HEK293 (cell line): ENCODE data around the gene PIP5KL1.

Experiments used
- ELK4 ChIP-seq: IDR thresholded peaks from 2 replicates; pipeline ENCODE4 v1.6.1; 2011; ENCODE audit warnings: mild to moderate bottlenecking, low read depth, low read length, borderline replicate concordance
- GLI2 ChIP-seq: fragments of 450-650 bp; formaldehyde crosslinking; IDR thresholded peaks from 2 replicates; pipeline ENCODE4; 2017; ENCODE audit warnings: missing biosample characterization, missing genetic modification characterization, low read depth, borderline replicate concordance
- IKZF3 ChIP-seq: fragments of 450-650 bp; IDR thresholded peaks from 2 replicates; pipeline ENCODE4 v1.5.0; 2018; ENCODE audit warnings: missing biosample characterization, mild to moderate bottlenecking, missing genetic modification characterization, moderate library complexity
- KLF10 ChIP-seq: fragments of 450-650 bp; IDR thresholded peaks from 2 replicates; pipeline ENCODE4 v1.5.1; 2018; ENCODE audit warnings: missing biosample characterization, mild to moderate bottlenecking, missing genetic modification characterization
- KLF7 ChIP-seq: fragments of 450-650 bp; formaldehyde crosslinking; IDR thresholded peaks from 2 replicates; pipeline ENCODE4 v1.5.1; 2016; ENCODE audit warnings: missing biosample characterization, missing genetic modification characterization, borderline replicate concordance
- PRDM6 ChIP-seq: fragments of 450-650 bp; formaldehyde crosslinking; IDR thresholded peaks from 2 replicates; pipeline ENCODE4 v1.5.1; 2017; ENCODE audit warnings: missing biosample characterization, missing genetic modification characterization
- YY2 ChIP-seq: fragments of 450-650 bp; formaldehyde crosslinking; IDR thresholded peaks from 2 replicates; pipeline ENCODE4 v1.5.1; 2016; ENCODE audit warnings: missing biosample characterization, missing genetic modification characterization
- ZBTB17 ChIP-seq: fragments of 450-650 bp; formaldehyde crosslinking; IDR thresholded peaks from 2 replicates; pipeline ENCODE4 v1.5.1; 2016; ENCODE audit warnings: missing biosample characterization, missing genetic modification characterization
- ZBTB48 ChIP-seq: fragments of 450-650 bp; formaldehyde crosslinking; IDR thresholded peaks from 2 replicates; pipeline ENCODE4 v1.5.1; 2016; ENCODE audit warnings: missing biosample characterization, missing genetic modification characterization
- ZBTB8A ChIP-seq: fragments of 450-650 bp; formaldehyde crosslinking; IDR thresholded peaks from 2 replicates; pipeline ENCODE4 v1.5.1; 2016; ENCODE audit warnings: missing biosample characterization, missing genetic modification characterization
- ZEB2 ChIP-seq: fragments of 450-650 bp; formaldehyde crosslinking; IDR thresholded peaks from 2 replicates; pipeline ENCODE4 v1.5.1; 2016; ENCODE audit warnings: missing biosample characterization, missing genetic modification characterization
- ZFP3 ChIP-seq: fragments of 450-650 bp; formaldehyde crosslinking; IDR thresholded peaks from 2 replicates; pipeline ENCODE4 v1.5.1; 2016; ENCODE audit warnings: low read depth, missing biosample characterization, missing genetic modification characterization
- ZFP37 ChIP-seq: fragments of 450-650 bp; formaldehyde crosslinking; IDR thresholded peaks from 2 replicates; pipeline ENCODE4 v1.5.1; 2016; ENCODE audit warnings: missing biosample characterization, missing genetic modification characterization
- ZNF112 ChIP-seq: fragments of 450-650 bp; formaldehyde crosslinking; IDR thresholded peaks from 2 replicates; pipeline ENCODE4 v1.5.0; 2017; ENCODE audit warnings: missing biosample characterization, missing genetic modification characterization
- ZNF133 ChIP-seq: fragments of 450-650 bp; formaldehyde crosslinking; IDR thresholded peaks from 2 replicates; pipeline ENCODE4 v1.5.1; 2016; ENCODE audit warnings: missing biosample characterization, missing genetic modification characterization
- ZNF157 ChIP-seq: fragments of 450-650 bp; formaldehyde crosslinking; IDR thresholded peaks from 2 replicates; pipeline ENCODE4 v1.5.1; 2016; ENCODE audit warnings: missing biosample characterization, missing genetic modification characterization
- ZNF18 ChIP-seq: fragments of 450-650 bp; formaldehyde crosslinking; IDR thresholded peaks from 2 replicates; pipeline ENCODE4 v1.5.1; 2016; ENCODE audit warnings: missing biosample characterization, missing genetic modification characterization
- ZNF223 ChIP-seq: fragments of 450-650 bp; formaldehyde crosslinking; IDR thresholded peaks from 2 replicates; pipeline ENCODE4 v1.5.1; 2016; ENCODE audit warnings: missing biosample characterization, missing genetic modification characterization
- ZNF248 ChIP-seq: fragments of 450-650 bp; formaldehyde crosslinking; IDR thresholded peaks from 2 replicates; pipeline ENCODE4 v1.5.1; 2017; ENCODE audit warnings: missing biosample characterization, missing genetic modification characterization
- ZNF311 ChIP-seq: fragments of 450-650 bp; formaldehyde crosslinking; IDR thresholded peaks from 2 replicates; pipeline ENCODE4 v1.5.1; 2017; ENCODE audit warnings: missing biosample characterization, missing genetic modification characterization, borderline replicate concordance
- ZNF416 ChIP-seq: fragments of 450-650 bp; formaldehyde crosslinking; IDR thresholded peaks from 2 replicates; pipeline ENCODE4 v1.5.1; 2016; ENCODE audit warnings: missing biosample characterization, missing genetic modification characterization
- ZNF423 ChIP-seq: fragments of 450-650 bp; formaldehyde crosslinking; IDR thresholded peaks from 2 replicates; pipeline ENCODE4 v1.5.1; 2016; ENCODE audit warnings: missing biosample characterization, missing genetic modification characterization
- ZNF449 ChIP-seq: fragments of 450-650 bp; formaldehyde crosslinking; IDR thresholded peaks from 2 replicates; pipeline ENCODE4 v1.5.1; 2017; ENCODE audit warnings: missing biosample characterization, mild to moderate bottlenecking, missing genetic modification characterization, moderate library complexity
- ZNF510 ChIP-seq: fragments of 450-650 bp; formaldehyde crosslinking; IDR thresholded peaks from 2 replicates; pipeline ENCODE4 v1.5.1; 2018; ENCODE audit warnings: mild to moderate bottlenecking, missing genetic modification characterization, missing biosample characterization; ENCODE audit not compliant: insufficient replicate concordance
- ZNF530 ChIP-seq: fragments of 450-650 bp; formaldehyde crosslinking; IDR thresholded peaks from 2 replicates; pipeline ENCODE4 v1.5.1; 2016; ENCODE audit warnings: low read depth, missing biosample characterization, missing genetic modification characterization
- ZNF561 ChIP-seq: fragments of 450-650 bp; IDR thresholded peaks from 2 replicates; pipeline ENCODE4 v1.5.1; 2018; ENCODE audit warnings: missing biosample characterization, missing genetic modification characterization, borderline replicate concordance
- ZNF645 ChIP-seq: fragments of 450-650 bp; formaldehyde crosslinking; IDR thresholded peaks from 2 replicates; pipeline ENCODE4; 2016; ENCODE audit warnings: missing biosample characterization, missing genetic modification characterization
- ZNF677 ChIP-seq: fragments of 450-650 bp; IDR thresholded peaks from 2 replicates; pipeline ENCODE4 v1.5.0; 2018; ENCODE audit warnings: missing biosample characterization, mild to moderate bottlenecking, missing genetic modification characterization, moderate library complexity
- ZNF692 ChIP-seq: fragments of 450-650 bp; formaldehyde crosslinking; IDR thresholded peaks from 2 replicates; pipeline ENCODE4 v1.5.1; 2016; ENCODE audit warnings: missing biosample characterization, missing genetic modification characterization
- ZNF747 ChIP-seq: fragments of 450-650 bp; formaldehyde crosslinking; IDR thresholded peaks from 2 replicates; pipeline ENCODE4 v1.5.1; 2016; ENCODE audit warnings: missing biosample characterization, missing genetic modification characterization
- ZNF76 ChIP-seq: fragments of 450-650 bp; formaldehyde crosslinking; IDR thresholded peaks from 2 replicates; pipeline ENCODE4; 2016; ENCODE audit warnings: low read depth, missing biosample characterization, missing genetic modification characterization, borderline replicate concordance
- ZSCAN30 ChIP-seq: fragments of 450-650 bp; IDR thresholded peaks from 2 replicates; pipeline ENCODE4 v1.5.1; 2018; ENCODE audit warnings: missing biosample characterization, mild to moderate bottlenecking, missing genetic modification characterization, moderate library complexity

Gene PIP5KL1

GRCh38 chr9:127979333-127980059, 48.9 kb upstream of the PIP5KL1 start (continued):
- TF ChIP-seq ZNF223 (tag by site-specific recombination) (no peak), ZNF747 (tag by site-specific recombination) (no peak), ZNF677 (tag by site-specific recombination) (0 out of 2 replicates have a peak, but pooled peaks have one; percentile 74), ZBTB17 (tag by site-specific recombination) (peak; percentile 62), ZNF449 (tag by site-specific recombination) (no peak), YY2 (tag by site-specific recombination) (no peak), IKZF3 (tag by site-specific recombination) (no peak), ZNF76 (tag by site-specific recombination) (0 out of 2 replicates have a peak, but pooled peaks have one; percentile 16), ZNF561 (tag by site-specific recombination) (peak; percentile 28; the same call in 1 of the 2 replicates), ELK4 (no peak), PRDM6 (no peak), ZNF692 (tag by site-specific recombination) (no peak), ZEB2 (tag by site-specific recombination) (no peak; the same call in 1 of the 2 replicates), ZBTB8A (tag by site-specific recombination) (peak; percentile 68), ZNF530 (tag by site-specific recombination) (no peak), ZNF416 (tag by site-specific recombination) (no peak), ZNF18 (tag by site-specific recombination) (no peak), KLF10 (tag by site-specific recombination) (peak; percentile 61; the same call in 1 of the 2 replicates), ZBTB48 (tag by site-specific recombination) (0 out of 2 replicates have a peak, but pooled peaks have one; percentile 40), ZNF248 (tag by site-specific recombination) (0 out of 2 replicates have a peak, but pooled peaks have one; percentile 31), ZNF157 (tag by site-specific recombination) (no peak), ZNF133 (tag by site-specific recombination) (no peak), ZNF423 (no peak), GLI2 (tag by site-specific recombination) (no peak), ZSCAN30 (tag by site-specific recombination) (peak; percentile 34; the same call in 1 of the 2 replicates), ZFP3 (tag by site-specific recombination) (no peak), ZNF112 (peak; percentile 48; the same call in 1 of the 2 replicates), ZNF311 (no peak), ZFP37 (tag by site-specific recombination) (no peak), ZNF510 (tag by site-specific recombination) (no peak), ZNF645 (tag by site-specific recombination) (no peak), KLF7 (tag by site-specific recombination) (no peak)
